B cell (primary cell): Measurements from ENCODE around the gene ANO2.

Source experiments
- CTCF ChIP-seq: fragments of 200-600 bp; IDR thresholded peaks from one replicate; pipeline ENCODE4 v1.8.0; 2022; ENCODE audit warnings: antibody characterized with exemption, mild to moderate bottlenecking
- EZH2 ChIP-seq: IDR thresholded peaks from 2 replicates; pipeline ENCODE4 v1.6.1; 2012; ENCODE audit warnings: borderline replicate concordance, low read depth, mild to moderate bottlenecking, moderate library complexity, low read length; ENCODE audit not compliant: insufficient read depth, poor library complexity, severe bottlenecking

- TF ChIP-seq CTCF (no peak), EZH2 (no peak)
Observed at GRCh38 chr12:5864972-5865371, 80.1 kb downstream of the ANO2 start.
